T-cell (primary cell): ENCODE data around the gene PID1. TPM values are rescaled to one million over a fixed set of nuclear protein-coding genes. Genes with fewer than 3 reads are reported as not detected.

ENCODE experiments used
- ATAC-seq, 4 experiments: fragments of 200-7000 bp in 3 of 4; fragments of 150-1000 bp in 1 of 4; cut with Tn5 transposase; replicated peaks in 1 of 4; 1 replicate in 3 of 4; 2 replicates in 1 of 4; pipeline ENCODE4 v1.10.0; 2021; ENCODE audit warnings: moderate library complexity in 3 of 4, mild to moderate bottlenecking in 2 of 4, moderate number of reproducible peaks in 1 of 4
- CTCF ChIA-PET, 2 donors: fragments of 300-600 bp; sonication (Branson Sonifier 250); formaldehyde crosslinking; loops; one replicate each; lab custom pipeline; 2022; ENCODE audit warnings: antibody characterized with exemption in 2 of 2; lab: Charles Lee
- POLR2A ChIA-PET, 2 donors: fragments of 300-600 bp; sonication (Branson Sonifier 250); formaldehyde crosslinking; loops; one replicate each; lab custom pipeline; 2022; ENCODE audit warnings: antibody characterized with exemption in 2 of 2; lab: Charles Lee
- DNase-seq, 35 experiments: peaks; one replicate each; pipeline versions ENCODE4 v3.0.0 to v3.0.0-alpha.2; 2013 to 2023
- H3K27ac ChIP-seq: one replicate; pipeline ENCODE4 v1.5.1; 2013; ENCODE audit warnings: low read length
- H3K27me3 ChIP-seq, 2 experiments: replicated peaks in 1 of 2; 1 replicate in 1 of 2; 2 replicates in 1 of 2; pipeline versions ENCODE4 v1.6.1 to v1.7.0; 2013; ENCODE audit warnings: low read length in 1 of 2, mixed read lengths in 1 of 2; ENCODE audit not compliant: control insufficient read depth in 2 of 2, insufficient read depth in 2 of 2; ENCODE audit errors: extremely low read depth in 1 of 2
- H3K36me3 ChIP-seq, 2 donors: 1 replicate in 1 of 2; 2 replicates in 1 of 2; pipeline versions ENCODE4 v1.6.1 to v1.7.0; 2013; ENCODE audit warnings: low read length in 1 of 2; ENCODE audit not compliant: control insufficient read depth in 2 of 2, insufficient read depth in 1 of 2; ENCODE audit errors: extremely low read depth in 1 of 2
- H3K4me1 ChIP-seq, 2 experiments: 1 replicate in 1 of 2; 2 replicates in 1 of 2; pipeline versions ENCODE4 v1.6.1 to v1.7.0; 2013; ENCODE audit warnings: low read length in 2 of 2, mixed read lengths in 1 of 2; ENCODE audit not compliant: insufficient read depth in 2 of 2, control insufficient read depth in 1 of 2; ENCODE audit errors: extremely low read depth in 1 of 2
- H3K4me3 ChIP-seq, 2 donors: 1 replicate in 1 of 2; 2 replicates in 1 of 2; pipeline versions ENCODE4 v1.5.1 to v1.7.0; 2013; ENCODE audit warnings: mild to moderate bottlenecking in 2 of 2, low read length in 1 of 2, moderate library complexity in 1 of 2; ENCODE audit not compliant: control insufficient read depth in 1 of 2; ENCODE audit errors: extremely low read depth in 1 of 2
- H3K9me3 ChIP-seq: 2 replicates; pipeline ENCODE4 v1.7.0; 2013
- H3K27ac Mint-ChIP-seq, 2 donors: one replicate each; pipeline ENCODE4 v1.8.0; 2020 to 2021; ENCODE audit warnings: mild to moderate bottlenecking in 2 of 2, mixed read lengths in 2 of 2
- H3K27me3 Mint-ChIP-seq, 2 donors: one replicate each; pipeline ENCODE4 v1.8.0; 2021 to 2022; ENCODE audit warnings: mixed read lengths in 2 of 2
- H3K36me3 Mint-ChIP-seq: one replicate; pipeline ENCODE4 v1.8.0; 2021; ENCODE audit warnings: mixed read lengths
- H3K4me1 Mint-ChIP-seq, 3 donors: one replicate each; pipeline ENCODE4 v1.8.0; 2020 to 2022; ENCODE audit warnings: mixed read lengths in 3 of 3, mild to moderate bottlenecking in 1 of 3
- H3K4me3 Mint-ChIP-seq, 3 donors: one replicate each; pipeline ENCODE4 v1.8.0; 2020 to 2022; ENCODE audit warnings: mild to moderate bottlenecking in 3 of 3, mixed read lengths in 3 of 3, moderate library complexity in 3 of 3
- H3K9me3 Mint-ChIP-seq, 3 donors: one replicate each; pipeline ENCODE4 v1.8.0; 2020 to 2022; ENCODE audit warnings: mixed read lengths in 3 of 3
- WGBS: methylation state at CpG from one replicate; pipeline ENCODE4 v1.1.5; 2013; ENCODE audit warnings: missing lambda C conversion rate; ENCODE audit not compliant: insufficient coverage; 5-methylcytosine and 5-hydroxymethylcytosine counted together
- total RNA-seq, 35 experiments: library from RNA in 6 of 35; stranded (reverse) in 6 of 35; fragments of 120-200 nt in 1 of 35; gene quantifications; one replicate each; pipeline versions ENCODE4 v1.2.1 to v1.2.4 and lab custom pipeline; 2013 to 2026

PID1 gene
- total RNA-seq, 5 donors from 2014 or later (not counting 1 experiment from before 2014, with no cell fraction given) = 0.20 to 0.36 (median 0.25) TPM; not detected in 2

GRCh38 chr2:229243890-229244560 is 27.1 kb downstream of the PID1 start:
- Histone ChIP-seq H3K4me3 (no peak overlapping the region), H3K27ac (no peak overlapping the region), H3K27me3 (no peaks in the 10 kb centered on the region), H3K4me1 (no peaks in the 10 kb centered on the region), H3K9me3 (no peaks in the 10 kb centered on the region), H3K36me3 (no peaks in the 10 kb centered on the region)
- CTCF ChIA-PET = no interaction called here
- H3K27ac Mint-ChIP-seq = no peak overlapping the region
- no peaks in the 10 kb centered on the region for H3K36me3 Mint-ChIP-seq
- H3K27me3 Mint-ChIP-seq = peaks cover 0 to 3% of the 10 kb centered on the region in 2 donors
- H3K9me3 Mint-ChIP-seq = peaks cover 24 to 37% (median 36%) of the 10 kb centered on the region in 3 donors
- POLR2A ChIA-PET = no interaction called here
- no peaks in the 10 kb centered on the region for H3K4me1 Mint-ChIP-seq
- ATAC-seq = no peak
- WGBS = 100% methylated on average over 1 of the region's 2 CpGs
- no peak overlapping the region for H3K4me3 Mint-ChIP-seq
- DNase-seq = no peak

DNA sequence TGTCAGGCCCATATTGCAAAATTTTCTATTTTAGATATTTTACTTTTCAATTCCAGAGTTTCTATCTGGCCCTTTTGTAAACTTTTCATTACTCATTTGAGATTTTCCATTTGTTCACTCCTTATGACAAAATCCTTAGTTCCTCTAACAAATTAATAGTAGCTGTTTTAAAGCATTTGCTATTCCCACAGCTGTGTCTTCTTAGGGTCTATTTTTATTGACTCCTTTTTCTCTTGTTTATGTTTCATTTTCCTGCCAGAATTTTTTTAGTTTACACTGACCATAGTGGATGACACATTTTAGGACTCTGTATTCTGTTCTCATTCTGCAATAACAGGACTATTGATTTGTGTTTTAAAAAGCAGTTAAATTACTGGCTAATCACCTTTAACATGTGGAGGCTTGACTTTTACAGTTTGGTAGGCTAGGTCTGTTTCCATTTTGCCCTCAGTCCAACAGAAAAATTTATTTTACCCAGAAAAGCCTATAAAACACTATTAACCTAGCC is 30.0 kb downstream of the PID1 start:
- CTCF ChIA-PET = no interaction called here
- peaks cover 21 to 37% (median 36%) of the 10 kb centered on the region in 3 donors for H3K9me3 Mint-ChIP-seq

DNA sequence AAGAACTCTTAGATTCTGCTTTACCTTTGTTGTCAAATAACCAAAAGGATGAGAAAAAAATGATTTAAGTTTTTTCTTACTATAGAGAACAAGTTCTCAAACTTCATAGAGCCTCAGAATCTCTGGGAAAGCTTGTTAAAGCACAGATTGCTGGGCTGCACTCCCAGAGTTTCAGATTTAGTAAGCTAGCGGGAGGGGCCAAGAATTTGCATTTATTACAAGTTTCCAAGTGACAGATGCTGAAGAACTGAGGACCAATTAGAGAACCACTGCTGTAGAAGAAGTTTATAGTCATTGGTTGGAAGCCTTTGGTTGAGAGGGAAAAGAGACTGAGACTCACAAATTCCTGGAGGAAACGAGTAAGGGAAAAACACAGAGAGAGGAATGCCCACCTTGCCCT is 32.1 kb downstream of the PID1 start:
- WGBS = no CpG with 5 or more reads among the region's 2 CpGs
- DNase-seq (no peak), ATAC-seq (no peak)
- H3K4me1 Mint-ChIP-seq = no peaks in the 10 kb centered on the region
- H3K27me3 ChIP-seq = no peaks in the 10 kb centered on the region
- ChIA-PET CTCF (no interaction called here), POLR2A (no interaction called here)
- H3K9me3 Mint-ChIP-seq = peaks cover 19 to 37% (median 36%) of the 10 kb centered on the region in 3 donors
- H3K27ac ChIP-seq = no peak overlapping the region
- no peaks in the 10 kb centered on the region for H3K36me3 Mint-ChIP-seq
- H3K27me3 Mint-ChIP-seq = no peaks in the 10 kb centered on the region
- H3K36me3 ChIP-seq = no peaks in the 10 kb centered on the region
- no peaks in the 10 kb centered on the region for H3K4me1 ChIP-seq
- H3K27ac Mint-ChIP-seq = no peak overlapping the region
- H3K9me3 ChIP-seq = no peaks in the 10 kb centered on the region
- no peak overlapping the region for H3K4me3 Mint-ChIP-seq
- H3K4me3 ChIP-seq = no peak overlapping the region

More for the DNA sequence above, 30.0 kb downstream of the PID1 start:
- DNase-seq = no peak
- no peak overlapping the region for H3K4me3 Mint-ChIP-seq
- H3K4me3 ChIP-seq = no peak overlapping the region
- no peak overlapping the region for H3K27ac Mint-ChIP-seq
- H3K4me1 ChIP-seq = no peaks in the 10 kb centered on the region
- no peaks in the 10 kb centered on the region for H3K27me3 ChIP-seq
- H3K36me3 Mint-ChIP-seq = no peaks in the 10 kb centered on the region
- no peak overlapping the region for H3K27ac ChIP-seq
- H3K9me3 ChIP-seq = no peaks in the 10 kb centered on the region
- H3K36me3 ChIP-seq = no peaks in the 10 kb centered on the region
- H3K4me1 Mint-ChIP-seq = no peaks in the 10 kb centered on the region
- POLR2A ChIA-PET = no interaction called here
- H3K27me3 Mint-ChIP-seq = peaks cover 0 to 3% of the 10 kb centered on the region in 2 donors
- no peak for ATAC-seq

DNA sequence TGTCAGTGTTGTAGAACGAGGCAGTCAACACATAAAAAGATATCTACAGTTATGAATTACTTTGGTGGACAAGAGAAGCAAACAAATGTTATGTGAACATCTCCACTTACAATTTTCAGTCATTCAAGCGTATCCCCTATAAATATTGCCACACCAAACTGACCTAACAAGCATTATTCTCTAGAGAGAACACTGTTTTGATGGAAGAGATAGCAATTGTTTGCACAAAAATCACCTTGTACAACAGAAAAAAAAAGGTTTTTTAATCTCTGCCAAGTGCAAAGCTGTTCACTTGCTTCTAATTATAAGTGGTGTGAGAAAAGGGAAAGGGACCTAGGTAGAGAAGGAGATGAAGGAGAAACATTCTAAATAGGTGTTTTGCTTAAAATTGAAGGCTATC is 33.8 kb downstream of the PID1 start:
- H3K9me3 Mint-ChIP-seq = peaks cover 15 to 22% (median 22%) of the 10 kb centered on the region in 3 donors
- Histone ChIP-seq H3K9me3 (no peaks in the 10 kb centered on the region), H3K36me3 (no peaks in the 10 kb centered on the region), H3K4me3 (no peak overlapping the region), H3K4me1 (no peaks in the 10 kb centered on the region), H3K27me3 (no peaks in the 10 kb centered on the region), H3K27ac (no peak overlapping the region)
- no peaks in the 10 kb centered on the region for H3K4me1 Mint-ChIP-seq
- DNase-seq (no peak), ATAC-seq (no peak)
- CTCF ChIA-PET = no interaction called here
- no peaks in the 10 kb centered on the region for H3K27me3 Mint-ChIP-seq
- H3K4me3 Mint-ChIP-seq = no peak overlapping the region
- H3K27ac Mint-ChIP-seq = no peak overlapping the region
- H3K36me3 Mint-ChIP-seq = no peaks in the 10 kb centered on the region
- POLR2A ChIA-PET = no interaction called here
- WGBS = no CpG with 5 or more reads among the region's 2 CpGs

DNA sequence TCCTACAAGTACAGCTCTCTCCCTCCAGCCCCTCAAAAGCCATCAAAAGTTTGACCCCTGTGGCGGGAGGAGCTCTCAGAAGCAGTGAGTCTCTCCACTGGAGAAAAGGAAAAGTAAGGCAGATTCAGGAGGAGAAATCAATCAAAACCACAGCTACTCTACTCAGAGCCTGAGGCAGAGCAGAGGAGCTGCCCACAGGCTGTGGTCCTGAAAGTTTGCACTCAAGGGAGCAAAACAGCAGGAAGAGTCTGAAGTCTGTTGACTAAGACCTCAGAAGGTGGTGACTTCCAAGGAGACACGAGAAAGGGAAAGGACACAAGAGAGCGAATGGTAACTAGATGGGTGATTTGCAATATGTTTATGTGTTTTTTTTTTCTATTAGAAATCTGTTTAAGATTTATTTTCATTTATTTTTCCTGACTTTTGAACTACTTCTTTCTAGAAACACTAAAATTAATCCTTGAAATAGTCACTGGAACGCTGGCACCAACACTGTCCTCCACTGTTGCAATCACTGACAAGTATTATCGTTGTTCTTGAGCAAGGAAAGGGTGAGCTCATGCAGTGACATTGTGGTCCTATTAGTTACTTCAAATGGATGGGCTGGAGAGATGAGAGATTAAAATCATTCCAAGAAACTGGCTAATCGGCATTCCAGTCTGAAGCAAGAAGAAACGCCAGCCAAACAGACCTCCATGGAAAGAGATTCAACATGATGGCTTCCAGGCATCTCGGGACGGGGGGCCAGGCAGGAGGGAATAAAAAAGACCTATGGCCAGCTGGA is 35.8 kb downstream of the PID1 start:
- Histone ChIP-seq H3K27me3 (no peaks in the 10 kb centered on the region), H3K4me3 (no peak overlapping the region), H3K4me1 (no peaks in the 10 kb centered on the region), H3K9me3 (no peaks in the 10 kb centered on the region), H3K36me3 (no peaks in the 10 kb centered on the region), H3K27ac (no peak overlapping the region)
- no peak for ATAC-seq
- CTCF ChIA-PET = no interaction called here
- Mint-ChIP-seq H3K27me3 (no peaks in the 10 kb centered on the region), H3K4me1 (no peaks in the 10 kb centered on the region), H3K4me3 (no peak overlapping the region), H3K27ac (no peak overlapping the region), H3K9me3 (peaks cover 6 to 8% (median 7%) of the 10 kb centered on the region in 3 donors), H3K36me3 (no peaks in the 10 kb centered on the region)
- no peak for DNase-seq
- 45% methylated on average over 5 of the region's 9 CpGs for WGBS
- POLR2A ChIA-PET = no interaction called here

GRCh38 chr2:229231885-229232284 is 39.2 kb downstream of the PID1 start:
- DNase-seq (no peak), ATAC-seq (no peak)
- no peaks in the 10 kb centered on the region for H3K4me1 Mint-ChIP-seq
- 78% methylated on average over 4 of the region's 7 CpGs for WGBS
- CTCF ChIA-PET = no interaction called here
- no peaks in the 10 kb centered on the region for H3K4me1 ChIP-seq
- H3K27ac ChIP-seq = no peak overlapping the region
- H3K9me3 ChIP-seq = no peaks in the 10 kb centered on the region
- H3K4me3 ChIP-seq = no peak overlapping the region
- no peaks in the 10 kb centered on the region for H3K27me3 ChIP-seq
- peaks cover 0 to 5% (median 0%) of the 10 kb centered on the region in 3 donors for H3K9me3 Mint-ChIP-seq
- POLR2A ChIA-PET = no interaction called here
- no peak overlapping the region for H3K27ac Mint-ChIP-seq
- no peaks in the 10 kb centered on the region for H3K27me3 Mint-ChIP-seq
- H3K36me3 Mint-ChIP-seq = no peaks in the 10 kb centered on the region
- no peaks in the 10 kb centered on the region for H3K36me3 ChIP-seq
- H3K4me3 Mint-ChIP-seq = no peak overlapping the region
